GM08714 (cell line): ENCODE results near the gene PDE9A.

ENCODE experiments used
- H3K4me3 ChIP-seq: fragments of 200-500 bp; sonication (Bioruptor generic); 2 replicates; pipeline ENCODE4 v1.5.1; 2014; ENCODE audit warnings: mild to moderate bottlenecking, low read length, inconsistent platforms
- ZNF274 ChIP-seq: IDR thresholded peaks from 2 replicates; pipeline ENCODE4 v1.6.1; 2012; ENCODE audit warnings: mild to moderate bottlenecking, low read depth, low read length

Gene PDE9A

GRCh38 chr21:42632336-42632751 lies 21.1 kb upstream of the PDE9A start:
- TF ChIP-seq ZNF274, result no peak
- no peak overlapping the region for H3K4me3 ChIP-seq

DNA sequence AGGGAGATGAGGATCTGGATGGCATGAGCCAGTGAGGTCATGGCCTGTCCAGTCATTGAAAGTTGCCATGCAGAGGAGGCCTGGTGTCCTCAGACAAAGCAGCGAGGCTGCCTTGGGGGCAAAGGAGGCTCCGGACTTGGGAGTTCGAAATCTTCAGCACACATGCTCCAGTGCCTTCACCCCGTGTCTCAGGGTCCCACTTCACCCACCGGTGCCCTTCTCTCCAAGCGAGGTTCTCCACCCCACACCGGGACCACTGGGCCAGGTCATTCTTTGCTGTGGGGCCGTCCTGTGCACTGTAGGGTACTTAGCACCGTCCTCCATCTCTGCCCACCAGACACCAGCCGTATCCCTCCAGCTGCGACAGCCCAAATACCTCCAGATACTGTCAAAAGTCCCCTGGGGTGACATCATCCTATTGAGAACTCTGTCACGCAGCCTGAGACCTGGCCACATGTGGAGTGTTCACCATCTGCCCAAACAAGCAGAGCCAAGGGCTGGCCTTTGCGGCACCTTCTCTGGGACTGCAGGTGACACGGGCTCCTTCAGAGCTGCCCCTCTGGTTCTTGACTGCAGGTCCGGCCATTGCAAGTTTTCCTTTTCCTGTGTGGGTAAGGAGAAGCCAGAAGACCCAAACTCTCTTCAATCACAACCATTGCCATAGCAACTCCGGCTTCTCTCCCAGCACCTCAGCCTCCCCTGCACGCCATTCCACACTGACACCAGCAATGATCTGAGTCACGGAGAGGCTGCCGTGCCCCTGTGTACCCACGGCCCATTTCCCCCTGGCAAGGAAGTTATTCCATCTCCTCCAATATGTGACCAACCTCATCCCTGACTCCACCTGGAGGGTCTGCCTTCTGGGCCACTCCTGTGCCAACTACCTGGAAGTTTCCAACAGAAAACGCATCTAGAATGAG lies 20.4 kb upstream of the PDE9A start:
- TF ChIP-seq ZNF274, result no peak
- H3K4me3 ChIP-seq, result no peak overlapping the region

- TF ChIP-seq ZNF274, result no peak
Observed at GRCh38 chr21:42633858-42634257, 19.6 kb upstream of the PDE9A start.

GRCh38 chr21:42635848-42636519 lies 17.4 kb upstream of the PDE9A start:
- TF ChIP-seq ZNF274, result no peak
- H3K4me3 ChIP-seq, result no peak overlapping the region

More at GRCh38 chr21:42633858-42634257, 19.6 kb upstream of the PDE9A start:
- H3K4me3 ChIP-seq, result no peak overlapping the region

DNA sequence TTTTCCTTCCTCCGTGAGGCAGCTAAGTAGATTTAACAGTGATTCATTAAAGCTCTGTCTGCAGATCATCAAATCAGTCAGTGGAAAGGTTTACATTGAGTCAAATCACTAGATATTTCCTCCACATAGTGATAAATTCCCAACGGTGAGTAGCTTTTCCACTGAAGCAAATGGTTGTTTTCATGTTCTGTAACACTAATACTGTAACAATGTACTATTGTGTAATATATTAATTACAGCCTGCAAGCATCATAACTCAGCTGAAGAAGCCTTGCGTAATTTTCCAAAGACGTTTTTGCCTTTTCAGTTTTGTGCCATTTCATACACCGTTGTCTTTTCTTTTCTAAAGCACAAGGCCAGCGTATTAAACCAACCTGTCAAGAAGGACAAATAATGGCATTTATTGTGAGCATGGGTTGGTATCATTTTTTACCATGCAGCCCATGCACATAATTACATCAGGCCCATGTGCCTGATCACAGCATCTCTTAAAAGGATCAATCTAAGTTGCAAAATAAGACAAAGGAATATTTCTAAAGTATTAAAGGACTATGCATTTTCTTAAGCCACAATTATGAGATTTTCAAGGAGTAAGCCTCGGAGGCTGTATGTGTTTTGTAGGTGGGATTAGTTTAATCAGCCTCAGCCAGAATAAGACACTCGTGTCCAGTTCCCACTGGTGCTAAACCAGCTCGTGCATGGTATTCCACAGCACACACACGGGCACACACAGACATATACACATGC lies 16.7 kb upstream of the PDE9A start:
- no peak for TF ChIP-seq ZNF274

GRCh38 chr21:42637267-42638041 lies 16.0 kb upstream of the PDE9A start:
- no peak for TF ChIP-seq ZNF274

More for the DNA sequence above, 16.7 kb upstream of the PDE9A start:
- H3K4me3 ChIP-seq, result no peak overlapping the region

DNA sequence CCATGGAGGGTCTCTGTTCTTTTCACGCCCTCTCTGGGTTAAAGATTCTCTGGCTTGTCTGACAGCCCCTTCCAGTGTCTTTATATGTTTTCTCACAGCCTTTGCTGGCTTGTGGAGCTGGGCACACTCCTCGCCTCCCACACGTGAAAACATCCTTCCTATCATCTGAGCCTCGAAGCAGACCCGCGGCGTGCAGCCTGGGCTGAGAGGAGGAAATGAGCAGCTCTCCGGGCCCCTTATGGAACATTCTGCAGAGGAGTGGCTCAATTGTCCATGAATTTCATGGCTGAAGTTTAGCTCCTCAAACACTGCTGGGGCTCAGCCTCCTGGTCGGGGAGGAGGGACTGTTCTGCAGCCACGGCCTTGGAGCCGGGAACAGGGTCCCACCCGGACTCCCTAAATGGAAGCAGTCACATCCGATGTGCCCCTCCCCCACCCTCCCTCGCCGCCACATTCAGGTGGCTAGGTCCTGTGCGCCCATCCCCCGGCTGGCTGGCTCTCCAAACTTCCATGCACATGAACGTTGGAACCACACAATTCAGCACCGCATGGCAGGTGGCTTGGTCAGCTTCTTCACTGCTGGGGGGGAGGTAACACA lies 15.1 kb upstream of the PDE9A start:
- no peak overlapping the region for H3K4me3 ChIP-seq
- TF ChIP-seq ZNF274, result no peak

More at GRCh38 chr21:42637267-42638041, 16.0 kb upstream of the PDE9A start:
- no peak overlapping the region for H3K4me3 ChIP-seq

DNA sequence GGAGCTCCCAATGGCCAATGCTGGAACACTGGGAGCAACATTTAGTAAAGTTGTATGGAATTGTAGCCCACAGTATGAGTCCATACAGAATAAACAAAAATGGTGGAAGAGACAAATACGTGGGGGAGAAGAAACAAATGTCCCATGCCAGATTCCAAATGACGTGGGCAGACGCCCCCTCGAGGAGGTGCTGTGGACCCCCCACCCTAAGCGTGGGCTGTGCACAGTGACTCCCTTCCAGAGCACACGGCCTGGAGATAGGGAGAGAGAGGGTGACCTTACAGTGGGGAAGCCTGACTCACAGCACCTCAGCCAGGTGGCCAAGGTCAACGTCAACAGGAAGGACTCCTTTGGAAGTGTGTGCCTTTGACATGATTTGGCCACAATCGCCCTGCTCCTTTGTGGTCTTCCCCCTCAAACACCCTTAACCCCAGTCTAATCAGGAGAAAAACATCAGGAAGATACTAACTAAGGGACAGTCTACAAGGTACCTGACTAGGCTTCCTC lies 13.7 kb upstream of the PDE9A start:
- no peak overlapping the region for H3K4me3 ChIP-seq
- TF ChIP-seq ZNF274, result no peak

GRCh38 chr21:42640486-42640885 lies 12.9 kb upstream of the PDE9A start:
- no peak for TF ChIP-seq ZNF274

GRCh38 chr21:42641311-42642218 lies 11.9 kb upstream of the PDE9A start:
- TF ChIP-seq ZNF274, result no peak
- H3K4me3 ChIP-seq, result no peak overlapping the region

More at GRCh38 chr21:42640486-42640885, 12.9 kb upstream of the PDE9A start:
- H3K4me3 ChIP-seq, result no peak overlapping the region

- no peak for TF ChIP-seq ZNF274
- H3K4me3 ChIP-seq, result no peak overlapping the region
Observed at GRCh38 chr21:42642219-42642745, 11.1 kb upstream of the PDE9A start.
